Hepatocyte (in vitro differentiated cells): ENCODE data around the gene RTN3. TPM values are rescaled to one million over a fixed set of nuclear protein-coding genes. Genes with fewer than 3 reads are reported as not detected.

Source experiments
- DNase-seq: peaks from one replicate; pipeline ENCODE4 v3.0.0-alpha.2; 2016; ENCODE audit warnings: low spot score
- H2AFZ ChIP-seq: fragments of 200-600 bp; sonication (generic); 2 replicates; pipeline ENCODE4 v1.6.0; 2016; ENCODE audit warnings: antibody characterized with exemption, mild to moderate bottlenecking
- H3K27ac ChIP-seq: fragments of 200-600 bp; sonication (generic); 2 replicates; pipeline ENCODE4 v1.5.1; 2016; ENCODE audit warnings: mild to moderate bottlenecking
- H3K27me3 ChIP-seq: fragments of 200-600 bp; sonication (generic); 2 replicates; pipeline ENCODE4 v1.6.1; 2016
- H3K36me3 ChIP-seq: fragments of 200-600 bp; sonication (generic); replicated peaks from 2 replicates; pipeline ENCODE4 v1.5.1; 2016; ENCODE audit warnings: low read depth; ENCODE audit not compliant: insufficient read depth
- H3K4me1 ChIP-seq: fragments of 200-600 bp; sonication (generic); 2 replicates; pipeline ENCODE4 v1.5.1; 2016; ENCODE audit warnings: mild to moderate bottlenecking, moderate library complexity; ENCODE audit not compliant: insufficient read depth
- H3K4me2 ChIP-seq: fragments of 200-600 bp; sonication (generic); 2 replicates; pipeline ENCODE4 v1.6.0; 2016
- H3K4me3 ChIP-seq: fragments of 200-600 bp; sonication (generic); 2 replicates; pipeline ENCODE4 v1.5.1; 2016; ENCODE audit warnings: mild to moderate bottlenecking
- H3K79me2 ChIP-seq: fragments of 200-600 bp; sonication (generic); 2 replicates; pipeline ENCODE4 v1.6.0; 2017; ENCODE audit warnings: mild to moderate bottlenecking
- H3K9me2 ChIP-seq: fragments of 200-600 bp; sonication (generic); replicated peaks from 2 replicates; pipeline ENCODE4 v1.6.0; 2017; ENCODE audit warnings: mild to moderate bottlenecking; ENCODE audit not compliant: insufficient read depth
- H3K9me3 ChIP-seq: fragments of 200-600 bp; sonication (generic); 2 replicates; pipeline ENCODE4 v1.5.1; 2016; ENCODE audit warnings: low read depth, mild to moderate bottlenecking
- H4K20me1 ChIP-seq: fragments of 200-600 bp; sonication (generic); 2 replicates; pipeline ENCODE4 v1.6.0; 2016; ENCODE audit warnings: mild to moderate bottlenecking; ENCODE audit not compliant: insufficient read depth, poor library complexity, severe bottlenecking
- CTCF ChIP-seq: fragments of 200-600 bp; sonication (generic); IDR thresholded peaks from 2 replicates; pipeline ENCODE4 v1.5.1; 2016; ENCODE audit warnings: antibody characterized with exemption, mild to moderate bottlenecking; ENCODE audit not compliant: poor library complexity
- EZH2 ChIP-seq: fragments of 200-600 bp; sonication (generic); IDR thresholded peaks from 2 replicates; pipeline ENCODE4 v1.6.1; 2016; ENCODE audit warnings: antibody characterized with exemption, mild to moderate bottlenecking, borderline replicate concordance
- EZH2phosphoT487 ChIP-seq: fragments of 200-600 bp; sonication (generic); IDR thresholded peaks from one replicate; pipeline ENCODE4 v1.6.1; 2018; ENCODE audit warnings: antibody characterized with exemption, mild to moderate bottlenecking, low read depth, moderate library complexity; ENCODE audit not compliant: unreplicated experiment, severe bottlenecking
- WGBS: methylation state at CpG from one replicate; pipeline ENCODE4 v1.1.6; 2016; ENCODE audit warnings: low lambda C conversion rate; ENCODE audit errors: missing lambda C conversion rate; 5-methylcytosine and 5-hydroxymethylcytosine counted together
- polyA plus RNA-seq: library from polyadenylated mRNA; unstranded; fragments of >200 nt; fragmentation: Nextera tagmentation; extraction: Ambion mirVana; gene quantifications from 2 replicates; pipeline ENCODE4 v1.2.1, GENCODE V29; 2016
- total RNA-seq: library from RNA; depleted of rRNA; stranded (reverse); fragments of >200 nt; gene quantifications from 2 replicates; pipeline ENCODE4 v1.2.3, GENCODE V29; 2014

Gene RTN3
- total and polyA plus RNA-seq, 2 experiments from 2014 or later, result 84.0 to 89.9 TPM

GRCh38 chr11:63660972-63661371, 20.3 kb upstream of the RTN3 start:
- no peak overlapping the region for H2AFZ ChIP-seq
- WGBS, result 95% methylated on average over 8 of the region's 8 CpGs
- H3K4me2 ChIP-seq, result no peak overlapping the region
- H3K27me3 ChIP-seq, result no peaks in the 10 kb centered on the region
- no peaks in the 10 kb centered on the region for H3K9me2 ChIP-seq
- no peak overlapping the region for H3K27ac ChIP-seq
- H3K79me2 ChIP-seq, result peaks cover 67% of the 10 kb centered on the region
- H3K4me1 ChIP-seq, result no peaks in the 10 kb centered on the region
- no peak for DNase-seq
- H4K20me1 ChIP-seq, result peaks cover 16% of the 10 kb centered on the region
- TF ChIP-seq CTCF, result no peak
- TF ChIP-seq EZH2, result no peak
- no peak for TF ChIP-seq EZH2phosphoT487
- no peaks in the 10 kb centered on the region for H3K9me3 ChIP-seq
- H3K36me3 ChIP-seq, result no peaks in the 10 kb centered on the region
- no peak overlapping the region for H3K4me3 ChIP-seq

- Histone ChIP-seq H3K4me2 (no peak overlapping the region), H3K9me2 (no peaks in the 10 kb centered on the region), H3K36me3 (no peaks in the 10 kb centered on the region), H3K79me2 (peaks cover 95% of the 10 kb centered on the region), H2AFZ (no peak overlapping the region), H4K20me1 (peaks cover 15% of the 10 kb centered on the region), H3K27me3 (no peaks in the 10 kb centered on the region), H3K27ac (no peak overlapping the region), H3K9me3 (no peaks in the 10 kb centered on the region), H3K4me3 (no peak overlapping the region), H3K4me1 (no peaks in the 10 kb centered on the region)
- TF ChIP-seq CTCF, result no peak
- TF ChIP-seq EZH2, result no peak
- no peak for TF ChIP-seq EZH2phosphoT487
- DNase-seq, result no peak
- WGBS, result 0% methylated on average over 1 of the region's 1 CpG
These were observed 17.5 kb upstream of the RTN3 start for GRCh38 chr11:63663809-63664208.

GRCh38 chr11:63666874-63667273, 14.4 kb upstream of the RTN3 start:
- Histone ChIP-seq H2AFZ (no peak overlapping the region), H3K4me2 (no peak overlapping the region), H3K36me3 (no peaks in the 10 kb centered on the region), H3K4me1 (no peaks in the 10 kb centered on the region), H3K27ac (no peak overlapping the region), H3K4me3 (no peak overlapping the region), H3K9me3 (no peaks in the 10 kb centered on the region), H3K27me3 (no peaks in the 10 kb centered on the region), H4K20me1 (peaks cover 5% of the 10 kb centered on the region), H3K79me2 (peaks cover 84% of the 10 kb centered on the region), H3K9me2 (no peaks in the 10 kb centered on the region)
- TF ChIP-seq EZH2phosphoT487, result no peak
- no peak for TF ChIP-seq CTCF
- no peak for TF ChIP-seq EZH2
- DNase-seq, result no peak
- 83% methylated on average over 4 of the region's 4 CpGs for whole genome bisulfite sequencing
